Activated CD8-positive, alpha-beta memory T cell treated with anti-CD3 and anti-CD28 coated beads for 48 hours (primary cell): ENCODE results near the gene SHROOM3.

Experiments used
- DNase-seq, 3 experiments: peaks; one replicate each; pipeline ENCODE4 v3.0.0-alpha.2; 2020; ENCODE audit warnings: low read depth in 2 of 3, low spot score in 2 of 3

Gene SHROOM3

GRCh38 chr4:76620723-76621468, 185.9 kb downstream of the SHROOM3 start:
- DNase-seq: no peak

GRCh38 chr4:76622126-76622525, 187.1 kb downstream of the SHROOM3 start:
- DNase-seq: no peak

DNA sequence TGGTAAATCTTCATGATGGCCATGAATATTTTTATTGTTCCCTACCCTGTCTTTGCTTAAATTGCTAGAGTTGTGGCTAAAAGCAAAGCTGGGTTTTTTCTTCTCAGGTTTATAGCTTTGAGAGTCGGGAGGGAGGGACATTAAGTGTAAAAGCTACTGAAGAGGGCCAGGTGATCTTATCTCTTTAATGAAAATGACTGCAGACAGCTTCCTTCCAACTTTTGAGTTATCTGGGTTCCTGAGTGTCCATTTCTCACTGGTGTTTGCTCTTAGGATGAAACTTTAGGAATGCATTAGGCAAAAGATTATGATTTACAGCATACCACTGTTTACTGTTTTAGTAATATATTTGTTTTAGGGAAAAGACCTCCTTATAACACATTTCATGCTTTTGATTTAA, 187.7 kb downstream of the SHROOM3 start:
- DNase-seq: no peak

DNA sequence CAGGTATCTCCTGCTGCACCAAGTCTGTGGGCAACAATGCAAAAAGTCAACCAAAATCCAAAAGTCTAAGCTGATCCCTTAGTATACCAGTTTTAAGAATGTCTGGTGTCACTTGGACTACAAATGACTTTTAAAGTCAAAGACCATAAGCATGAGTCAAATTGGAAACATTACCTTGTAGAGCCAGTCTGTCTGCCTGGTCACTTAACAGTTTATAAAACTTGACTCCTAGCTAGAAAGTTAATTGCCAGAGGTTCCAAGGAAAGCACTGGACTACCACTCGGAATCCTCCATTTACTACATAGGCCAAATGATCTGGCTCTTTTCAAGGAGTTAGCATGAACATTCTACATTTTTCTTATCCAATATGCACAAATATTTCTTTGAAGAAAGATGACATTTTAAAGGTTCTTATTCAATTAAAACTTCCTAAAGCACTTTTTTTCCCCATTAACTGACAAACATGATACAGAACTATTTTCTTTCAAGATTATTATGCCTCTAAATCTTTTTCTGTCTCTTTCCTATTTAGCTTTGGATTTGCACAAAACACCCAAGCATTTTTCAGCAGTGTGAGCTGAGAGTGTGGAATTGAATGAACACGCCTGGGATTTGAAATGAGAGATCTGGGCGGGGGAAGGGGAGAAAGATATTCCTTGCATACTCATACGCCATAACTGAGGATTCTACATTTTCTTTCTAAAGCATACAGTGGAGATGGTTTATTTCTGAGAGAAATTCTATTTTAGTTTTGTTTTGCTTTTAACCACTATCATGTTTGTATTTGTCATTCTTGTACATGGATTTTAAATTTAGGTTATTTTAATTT, 188.4 kb downstream of the SHROOM3 start:
- no peak for DNase-seq

GRCh38 chr4:76624241-76624681, 189.2 kb downstream of the SHROOM3 start:
- no peak for DNase-seq

GRCh38 chr4:76624931-76625715, 190.1 kb downstream of the SHROOM3 start:
- DNase-seq: no peak

- no peak for DNase-seq
Observed at GRCh38 chr4:76626686-76627465, 191.8 kb downstream of the SHROOM3 start.

DNA sequence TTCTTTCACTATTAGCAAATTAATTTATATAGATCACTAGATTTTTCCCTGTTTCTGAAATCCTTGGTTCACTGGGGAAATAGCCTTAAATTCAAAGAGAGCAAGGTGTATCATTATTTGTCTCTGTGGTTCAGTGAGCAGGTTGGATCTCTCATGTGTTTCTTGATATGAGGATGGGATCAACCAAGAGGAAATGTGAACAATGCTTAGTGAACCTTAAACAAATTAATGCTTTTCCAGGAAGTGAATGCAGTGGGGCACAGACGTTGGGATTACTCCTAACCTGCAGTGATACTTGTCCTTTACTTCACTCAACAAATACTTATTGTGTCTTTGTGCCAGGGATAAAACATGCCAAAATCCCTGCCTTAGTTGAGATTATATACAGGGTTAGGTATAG, 193.2 kb downstream of the SHROOM3 start:
- no peak for DNase-seq

- no peak for DNase-seq
Observed at GRCh38 chr4:76630741-76631140, 195.7 kb downstream of the SHROOM3 start.

DNA sequence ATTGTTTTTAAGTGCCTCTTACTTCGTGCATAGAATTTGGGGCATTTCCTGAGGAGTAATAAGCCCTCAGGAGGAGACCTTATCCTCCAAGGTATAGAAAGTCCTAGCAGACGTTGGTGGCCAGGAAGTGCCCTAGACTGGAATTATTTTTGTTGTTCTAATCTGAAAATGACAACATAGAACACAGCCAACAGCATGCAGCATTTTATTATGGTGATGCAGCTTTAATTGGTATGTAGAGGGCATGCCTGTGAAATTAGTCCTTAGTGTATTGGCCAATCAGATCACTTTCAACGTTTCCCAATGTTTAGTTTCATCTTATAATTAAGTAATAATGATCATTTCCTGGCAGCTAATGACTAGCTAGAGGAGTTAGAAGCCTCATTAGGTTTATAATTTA, 199.2 kb downstream of the SHROOM3 start:
- DNase-seq: no peak

DNA sequence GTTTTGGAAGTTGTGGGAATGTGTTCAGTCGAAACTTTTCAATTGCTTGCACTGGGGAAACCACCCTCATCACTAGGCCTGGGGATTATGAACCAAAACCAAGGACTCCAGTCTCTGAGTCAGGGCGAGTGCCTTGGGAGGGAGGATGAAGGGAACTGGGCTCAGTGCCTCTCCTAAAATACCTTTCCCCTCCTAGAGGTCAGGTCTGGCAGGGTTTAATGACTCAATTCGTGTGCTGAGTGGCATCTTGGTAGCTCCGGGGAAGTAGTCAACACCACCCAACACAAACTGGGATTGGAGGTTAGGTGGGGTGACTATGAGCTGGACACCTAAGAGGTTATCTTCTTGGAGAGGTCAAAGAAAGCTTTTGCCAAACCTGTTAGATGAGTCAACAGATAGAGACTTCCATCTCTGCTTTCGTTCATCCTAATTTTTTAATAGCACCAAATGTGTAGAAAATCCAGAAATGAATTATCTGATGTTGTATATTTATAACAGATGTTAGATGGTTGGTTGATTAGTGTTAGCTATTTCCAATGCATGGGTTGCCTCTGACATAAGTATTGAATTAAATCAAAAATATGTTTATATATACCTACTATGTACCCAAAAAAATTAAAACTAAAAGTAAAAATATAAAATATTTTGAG, 202.8 kb downstream of the SHROOM3 start:
- DNase-seq: no peak

DNA sequence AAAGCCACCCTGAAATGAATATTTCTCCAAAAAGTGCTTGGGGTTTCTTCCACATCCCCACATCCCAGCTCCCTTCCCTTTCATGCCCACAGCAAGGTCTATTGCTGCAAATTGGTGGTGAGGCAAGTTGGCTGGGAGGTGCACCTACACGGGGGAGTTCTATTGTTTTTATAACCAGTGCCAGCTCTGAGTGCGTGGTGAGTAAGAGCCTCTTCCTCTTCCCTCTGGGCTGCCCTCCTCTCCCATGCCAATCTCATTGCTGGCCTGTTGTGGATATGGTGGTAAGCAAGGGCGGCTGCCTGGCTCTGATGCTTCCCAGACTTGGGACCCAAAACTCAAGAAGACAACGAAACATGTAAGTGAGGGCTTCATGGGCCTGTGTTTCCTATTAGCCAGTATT, 204.3 kb downstream of the SHROOM3 start:
- no peak for DNase-seq

DNA sequence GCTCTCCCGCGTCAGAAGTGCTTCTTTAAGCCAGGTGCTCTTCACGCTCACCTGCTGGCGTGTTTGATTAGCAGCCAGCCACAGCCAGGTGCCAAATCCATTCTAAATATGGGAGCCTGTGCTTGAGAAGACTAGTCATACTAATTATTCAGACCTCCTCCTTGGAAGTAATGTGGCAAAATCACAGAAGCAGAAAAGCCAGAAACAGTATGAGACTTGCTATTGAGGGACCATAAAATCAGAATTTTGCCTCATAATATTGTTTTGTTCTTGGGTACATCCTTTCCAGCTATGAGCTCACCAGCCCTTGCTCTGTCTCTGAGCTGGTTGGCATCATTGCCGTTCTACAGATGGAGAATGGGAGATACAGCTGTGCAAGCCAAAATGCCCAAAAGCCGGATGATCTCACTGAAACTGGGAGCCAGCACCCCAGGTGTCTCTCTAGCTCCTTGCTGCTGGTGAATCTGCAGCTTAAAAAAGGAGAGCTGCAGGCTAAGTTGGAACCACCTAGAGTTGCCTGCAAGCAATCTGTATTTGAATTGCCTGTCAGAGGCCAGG, 205.4 kb downstream of the SHROOM3 start:
- no peak for DNase-seq

- no peak for DNase-seq
Observed at GRCh38 chr4:76641351-76641750, 206.3 kb downstream of the SHROOM3 start.

- no peak for DNase-seq
Observed at GRCh38 chr4:76641758-76642157, 206.7 kb downstream of the SHROOM3 start.

GRCh38 chr4:76644831-76645485, 209.9 kb downstream of the SHROOM3 start:
- no peak for DNase-seq

DNA sequence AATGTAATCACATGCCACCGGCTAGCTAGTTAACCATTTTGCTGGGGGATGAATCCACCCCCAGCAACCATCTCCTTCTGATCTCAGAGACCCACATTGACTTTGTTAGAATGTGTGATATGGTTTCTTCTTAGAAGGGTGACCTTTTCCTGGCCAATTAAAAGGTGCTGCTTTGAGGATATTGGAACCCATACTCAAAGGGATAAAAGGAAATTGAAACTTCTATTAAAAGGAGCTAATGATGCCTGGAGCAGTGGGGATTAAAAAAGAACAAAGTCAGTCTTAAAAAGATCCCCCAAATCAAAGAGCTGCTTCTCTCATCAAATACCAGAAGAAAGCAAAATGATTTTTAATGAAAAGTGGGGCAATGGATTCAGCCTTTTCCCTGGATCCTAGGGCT, 214.1 kb downstream of the SHROOM3 start:
- no peak for DNase-seq

DNA sequence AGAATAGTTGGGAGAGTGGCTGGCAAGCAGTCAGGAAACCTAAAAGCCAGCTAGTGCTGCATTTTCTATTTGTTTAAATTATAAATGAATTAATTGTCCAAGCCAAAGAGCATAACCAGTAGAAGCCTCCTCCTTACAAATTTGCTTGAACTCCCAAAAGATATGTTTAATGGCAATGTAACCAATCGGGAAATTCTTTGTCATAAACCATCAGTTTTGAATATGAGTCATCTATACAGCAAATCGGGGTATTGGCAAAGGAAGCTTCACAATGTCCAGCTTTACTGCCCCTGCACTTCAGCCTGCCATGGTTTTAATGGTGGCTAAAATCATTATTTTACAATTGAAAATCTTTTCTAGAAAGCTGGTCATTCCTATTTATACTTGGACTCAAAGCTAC, 216.6 kb downstream of the SHROOM3 start:
- DNase-seq: no peak

GRCh38 chr4:76652389-76652788, 217.4 kb downstream of the SHROOM3 start:
- DNase-seq: no peak

DNA sequence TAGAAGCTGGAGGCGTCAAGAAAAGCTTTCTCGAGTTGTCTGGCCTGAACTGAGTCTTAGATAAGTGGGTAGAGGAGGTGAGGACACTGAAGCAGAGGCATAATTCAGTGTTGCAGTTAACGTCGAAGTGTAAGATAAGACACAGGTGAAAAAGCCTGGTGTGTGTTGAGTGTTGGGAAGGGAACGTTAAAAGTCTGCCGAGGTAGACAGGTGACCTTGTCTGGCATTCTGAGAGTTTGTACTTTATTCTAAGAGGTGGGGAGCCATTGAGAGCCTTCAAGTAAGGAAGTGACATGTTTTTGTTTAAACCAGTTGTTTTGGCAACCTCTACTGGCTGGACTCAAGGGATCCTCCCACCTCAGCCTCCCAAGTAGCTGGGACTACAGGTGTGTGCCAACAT, 219.1 kb downstream of the SHROOM3 start:
- DNase-seq: no peak
